Fibroblast of villous mesenchyme (primary cell): Measurements from ENCODE around the gene PIK3AP1. TPM values are rescaled to one million over a fixed set of nuclear protein-coding genes. Genes with fewer than 3 reads are reported as not detected.

ENCODE experiments used
- DNase-seq: peaks from one replicate; pipeline ENCODE4 v3.0.0-alpha.2; 2010; ENCODE audit warnings: low read depth
- H3K4me3 ChIP-seq: 2 replicates; pipeline ENCODE4 v1.5.1; 2011; ENCODE audit warnings: low read depth, mild to moderate bottlenecking, low read length
- total RNA-seq: library from RNA; depleted of rRNA; stranded (reverse); fragments of >200 nt; gene quantifications from 2 replicates; pipeline ENCODE4 v1.2.3, GENCODE V29; 2012
- TF ChIP-seq, protein P1 (sequence below): IDR thresholded peaks from 2 replicates; pipeline ENCODE4 v1.5.1; 2012; ENCODE audit warnings: low read depth, mild to moderate bottlenecking, low read length; ENCODE audit not compliant: insufficient read depth

The PIK3AP1 gene
- total RNA-seq, 1 donor, result not detected

DNA sequence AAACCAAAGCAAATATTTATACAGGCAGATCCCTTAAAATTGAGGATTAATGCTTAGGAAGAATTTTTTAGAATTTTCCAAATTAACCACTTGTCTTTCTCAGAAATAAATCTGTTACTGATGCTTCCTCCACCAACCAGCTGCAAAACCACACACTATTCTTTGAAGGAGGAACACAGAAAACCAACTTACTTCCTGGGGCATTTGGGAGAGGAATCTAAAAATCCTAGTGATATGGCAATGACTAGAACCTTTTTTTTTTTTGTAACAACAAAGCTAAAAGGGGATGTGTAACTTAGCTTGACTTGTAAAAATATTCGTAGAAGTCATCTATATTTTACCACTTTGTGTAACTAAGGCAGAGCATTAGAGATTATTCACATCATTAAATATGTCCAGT is 128.4 kb downstream of the PIK3AP1 start:
- TF ChIP-seq, protein P1, sequence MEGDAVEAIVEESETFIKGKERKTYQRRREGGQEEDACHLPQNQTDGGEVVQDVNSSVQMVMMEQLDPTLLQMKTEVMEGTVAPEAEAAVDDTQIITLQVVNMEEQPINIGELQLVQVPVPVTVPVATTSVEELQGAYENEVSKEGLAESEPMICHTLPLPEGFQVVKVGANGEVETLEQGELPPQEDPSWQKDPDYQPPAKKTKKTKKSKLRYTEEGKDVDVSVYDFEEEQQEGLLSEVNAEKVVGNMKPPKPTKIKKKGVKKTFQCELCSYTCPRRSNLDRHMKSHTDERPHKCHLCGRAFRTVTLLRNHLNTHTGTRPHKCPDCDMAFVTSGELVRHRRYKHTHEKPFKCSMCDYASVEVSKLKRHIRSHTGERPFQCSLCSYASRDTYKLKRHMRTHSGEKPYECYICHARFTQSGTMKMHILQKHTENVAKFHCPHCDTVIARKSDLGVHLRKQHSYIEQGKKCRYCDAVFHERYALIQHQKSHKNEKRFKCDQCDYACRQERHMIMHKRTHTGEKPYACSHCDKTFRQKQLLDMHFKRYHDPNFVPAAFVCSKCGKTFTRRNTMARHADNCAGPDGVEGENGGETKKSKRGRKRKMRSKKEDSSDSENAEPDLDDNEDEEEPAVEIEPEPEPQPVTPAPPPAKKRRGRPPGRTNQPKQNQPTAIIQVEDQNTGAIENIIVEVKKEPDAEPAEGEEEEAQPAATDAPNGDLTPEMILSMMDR, result no peak
- no peak for DNase-seq
- H3K4me3 ChIP-seq, result no peak overlapping the region

DNA sequence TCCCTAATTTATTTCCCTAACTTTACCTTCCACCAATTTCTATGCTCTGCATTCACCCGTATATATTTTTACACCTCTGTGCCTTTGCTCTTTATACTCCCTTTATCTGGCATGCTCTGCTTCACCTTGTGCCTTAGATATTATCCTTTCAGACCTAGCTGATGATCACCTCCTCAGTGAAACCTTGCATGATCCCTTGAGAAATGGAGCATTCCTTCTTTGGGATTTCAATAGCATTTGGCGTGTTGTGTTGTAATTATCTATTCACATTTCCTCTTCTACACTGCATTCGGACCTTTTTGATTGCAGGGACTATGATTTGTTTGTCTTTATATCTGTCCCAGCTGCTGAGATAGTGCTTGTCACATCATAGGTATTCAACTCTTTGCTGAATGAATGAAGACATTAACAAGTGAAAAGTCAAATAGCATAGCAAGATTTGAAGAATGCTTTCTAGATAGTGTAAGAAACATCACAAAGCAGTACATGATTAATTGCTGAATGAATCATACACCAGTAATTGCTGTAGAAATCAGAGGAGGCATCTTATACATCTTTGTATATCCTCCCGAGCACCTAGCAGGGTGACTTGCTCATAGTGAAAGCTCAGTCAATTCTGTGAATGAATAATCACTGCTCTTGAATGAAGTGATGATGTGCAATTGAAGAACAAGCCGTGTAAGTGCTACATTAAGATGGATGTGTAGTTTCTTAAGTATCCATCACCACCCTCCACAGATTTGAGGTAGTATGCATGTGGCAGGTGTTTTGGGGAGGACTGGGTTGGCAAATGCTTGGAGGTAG is 131.5 kb downstream of the PIK3AP1 start:
- DNase-seq, result no peak
- H3K4me3 ChIP-seq, result no peak overlapping the region
- TF ChIP-seq, protein P1, result no peak

DNA sequence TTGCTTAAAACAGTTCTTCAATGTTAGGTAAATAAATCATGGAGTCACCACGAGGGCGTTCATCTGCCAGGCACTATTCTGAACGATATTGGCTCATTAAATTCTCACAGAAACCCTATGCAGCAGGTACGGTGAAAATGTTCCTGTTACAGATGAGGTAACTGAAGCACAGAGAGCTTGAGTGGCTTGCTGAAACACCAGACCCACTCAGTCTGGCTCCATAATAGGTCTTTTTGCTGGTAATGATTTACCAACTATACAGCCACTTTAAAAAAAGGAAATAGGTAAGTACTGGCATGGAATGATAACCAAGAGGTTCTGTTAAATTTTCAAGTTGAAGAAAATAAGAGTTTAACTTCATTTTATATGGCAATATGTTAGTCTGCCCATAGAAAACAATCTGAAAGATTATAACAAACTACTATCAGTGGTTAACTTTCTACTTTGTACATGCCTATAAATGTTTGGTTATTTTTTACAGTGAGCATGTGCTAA is 132.2 kb downstream of the PIK3AP1 start:
- no peak for DNase-seq
- peak overlapping the region; percentile 77 for H3K4me3 ChIP-seq
- TF ChIP-seq, protein P1, result no peak

DNA sequence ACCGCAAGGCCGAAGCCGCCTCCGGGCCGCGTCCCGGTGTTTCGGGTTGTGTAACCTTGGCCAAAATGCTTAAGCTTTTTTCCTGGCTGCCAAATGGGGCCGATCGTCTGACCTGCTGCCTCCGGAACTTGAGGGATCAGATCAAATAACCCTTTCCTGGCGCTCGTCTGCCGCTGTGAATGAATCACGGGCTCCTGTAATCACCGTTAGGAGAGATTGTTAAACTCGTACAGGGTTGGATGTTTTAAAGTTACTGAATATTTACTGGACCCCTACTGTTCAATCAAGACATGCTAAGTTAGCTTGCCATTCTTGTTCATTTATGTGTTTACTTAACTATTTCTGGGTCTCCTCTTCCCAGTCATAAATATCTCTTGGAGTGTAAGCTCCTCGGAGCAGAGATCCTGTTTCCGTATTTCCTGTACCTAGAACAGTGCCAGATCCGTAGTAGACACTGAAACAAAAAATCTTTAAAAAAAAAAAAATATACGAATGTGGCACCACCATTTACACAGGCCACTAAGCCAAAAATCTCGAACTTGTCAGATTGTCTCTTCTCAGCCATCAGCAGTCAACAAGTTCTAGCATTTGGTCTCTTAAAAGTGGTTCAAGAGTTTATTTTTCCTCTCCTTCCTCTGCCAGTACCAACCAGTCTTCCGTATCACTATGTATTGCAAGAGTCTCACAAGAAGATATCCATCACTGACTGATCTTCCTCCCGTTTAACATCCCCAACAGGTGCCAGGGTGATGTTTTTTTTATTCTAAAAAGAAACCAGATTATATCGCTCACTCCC is 132.9 kb downstream of the PIK3AP1 start:
- peak; percentile 90 for DNase-seq
- peak overlapping the region; percentile 77 for H3K4me3 ChIP-seq
- TF ChIP-seq, protein P1, result no peak

- TF ChIP-seq, protein P1, result no peak
- H3K4me3 ChIP-seq, result peak within 1 kb of the TSS; percentile 77
- peak; percentile 92 for DNase-seq
These were observed 133.7 kb downstream of the PIK3AP1 start, which contains the start of gene TM9SF3 for GRCh38 chr10:96586419-96587263. TSS of gene TM9SF3 (minus strand) at chr10:96587012. CDS start at chr10:96586835, 177 bp downstream.
